PC-3 (cell line): ENCODE measurements around the gene HAGHL. TPM values are rescaled to one million over a fixed set of nuclear protein-coding genes. Genes with fewer than 3 reads are reported as not detected.

Experiments
- ATAC-seq: fragments of 200-7000 bp; cut with Tn5 transposase; 2 replicates; pipeline ENCODE4 v1.9.1; 2020; ENCODE audit warnings: mild to moderate bottlenecking, moderate library complexity
- BruUV-seq: library from RNA; stranded (reverse); fragments of 400-500 nt; replicated peaks from 2 replicates; lab custom pipeline; 2021; lab: Mats Ljungman, UMichigan
- CTCF ChIA-PET: fragments of 300-600 bp; sonication (Branson Sonifier 250); formaldehyde crosslinking; loops from one replicate; lab custom pipeline; 2022; ENCODE audit warnings: antibody characterized with exemption; lab: Charles Lee
- POLR2A ChIA-PET: fragments of 300-600 bp; sonication (Branson Sonifier 250); formaldehyde crosslinking; loops from one replicate; lab custom pipeline; 2022; ENCODE audit warnings: antibody characterized with exemption; ENCODE audit not compliant: unreplicated experiment; lab: Charles Lee
- DNase-seq: peaks from one replicate; pipeline ENCODE4 v3.0.0-alpha.2; 2015
- H2AFZ ChIP-seq: fragments of 300-600 bp; sonication (generic); 2 replicates; pipeline ENCODE4 v1.6.0; 2016; ENCODE audit warnings: antibody characterized with exemption, low read length
- H3F3A ChIP-seq: fragments of 300-600 bp; sonication (generic); one replicate; pipeline ENCODE4 v1.6.0; 2017; ENCODE audit warnings: antibody characterized with exemption, low read length, control low read depth, mild to moderate bottlenecking; ENCODE audit not compliant: unreplicated experiment
- H3K27ac ChIP-seq: fragments of 300-600 bp; sonication (generic); 2 replicates; pipeline ENCODE4 v1.5.1; 2016; ENCODE audit warnings: mild to moderate bottlenecking, low read length
- H3K27me3 ChIP-seq: fragments of 300-600 bp; sonication (generic); 2 replicates; pipeline ENCODE4 v1.6.1; 2016; ENCODE audit warnings: low read length, mixed read lengths
- H3K36me3 ChIP-seq: fragments of 300-600 bp; sonication (generic); 2 replicates; pipeline ENCODE4 v1.6.1; 2016; ENCODE audit warnings: low read depth, mixed run types, low read length, mixed read lengths
- H3K4me1 ChIP-seq: fragments of 300-600 bp; sonication (generic); 2 replicates; pipeline ENCODE4 v1.5.1; 2016; ENCODE audit warnings: low read length; ENCODE audit not compliant: insufficient read depth
- H3K4me2 ChIP-seq: fragments of 300-600 bp; sonication (generic); 2 replicates; pipeline ENCODE4 v1.6.0; 2016; ENCODE audit warnings: low read length
- H3K4me3 ChIP-seq: fragments of 300-600 bp; sonication (generic); 2 replicates; pipeline ENCODE4 v1.5.1; 2016; ENCODE audit warnings: mild to moderate bottlenecking, low read length, mixed read lengths
- H3K79me2 ChIP-seq: fragments of 300-600 bp; sonication (generic); 2 replicates; pipeline ENCODE4 v1.6.1; 2017; ENCODE audit warnings: low read length, mixed read lengths
- H3K9ac ChIP-seq: fragments of 300-600 bp; sonication (generic); 2 replicates; pipeline ENCODE4 v1.6.0; 2016; ENCODE audit warnings: mild to moderate bottlenecking, low read length
- H3K9me2 ChIP-seq: fragments of 300-600 bp; sonication (generic); replicated peaks from 2 replicates; pipeline ENCODE4 v1.6.1; 2016; ENCODE audit warnings: mixed run types, low read length, mixed read lengths
- H3K9me3 ChIP-seq: fragments of 300-600 bp; sonication (generic); 2 replicates; pipeline ENCODE4 v1.6.1; 2016; ENCODE audit warnings: low read length, mixed read lengths
- H4K20me1 ChIP-seq: fragments of 300-600 bp; sonication (generic); 2 replicates; pipeline ENCODE4 v1.6.1; 2016; ENCODE audit warnings: low read length, mixed read lengths
- EZH2 ChIP-seq: fragments of 300-600 bp; sonication (generic); IDR thresholded peaks from one replicate; pipeline ENCODE4 v1.6.1; 2017; ENCODE audit warnings: antibody characterized with exemption, mild to moderate bottlenecking, low read length; ENCODE audit not compliant: unreplicated experiment
- EZH2phosphoT487 ChIP-seq: fragments of 300-600 bp; sonication (generic); IDR thresholded peaks from 2 replicates; pipeline ENCODE4 v1.6.1; 2018; ENCODE audit warnings: mild to moderate bottlenecking, antibody characterized with exemption, low read length, borderline replicate concordance
- intact Hi-C: fragments of 100-400 bp; cut with micrococcal nuclease; formaldehyde crosslinking; loops from 2 replicates; pipeline ENCODE4 v1.9.0; 2023
- total RNA-seq: library from RNA; depleted of rRNA; stranded (reverse); fragments of >200 nt; gene quantifications from 2 replicates; pipeline ENCODE4 v1.2.3, GENCODE V29; 2014
- TF ChIP-seq, protein P1 (sequence below): fragments of 300-600 bp; sonication (generic); conservative IDR thresholded peaks from 2 replicates; pipeline ENCODE4 v1.5.1; 2017; ENCODE audit warnings: antibody characterized with exemption, low read depth, mild to moderate bottlenecking, low read length

HAGHL gene
- total RNA-seq, 1 experiment from 2014 or later = 16.4 TPM

- ChIA-PET CTCF (no interaction called here), POLR2A (no interaction called here)
- Histone ChIP-seq H3K27ac (no peak overlapping the region), H2AFZ (no peak overlapping the region), H3K27me3 (no peaks in the 10 kb centered on the region), H3K4me2 (no peak overlapping the region), H3K79me2 (no peaks in the 10 kb centered on the region), H3K4me3 (no peak overlapping the region), H3K9ac (no peak overlapping the region), H4K20me1 (no peaks in the 10 kb centered on the region), H3K9me2 (no peaks in the 10 kb centered on the region), H3K9me3 (no peaks in the 10 kb centered on the region), H3K4me1 (peaks cover 13% of the 10 kb centered on the region), H3F3A (no peaks in the 10 kb centered on the region), H3K36me3 (no peaks in the 10 kb centered on the region)
- intact Hi-C loops = no loop called here
- BruUV-seq = no TSS peak
- ATAC-seq (no peak), DNase-seq (no peak)
- TF ChIP-seq, protein P1, sequence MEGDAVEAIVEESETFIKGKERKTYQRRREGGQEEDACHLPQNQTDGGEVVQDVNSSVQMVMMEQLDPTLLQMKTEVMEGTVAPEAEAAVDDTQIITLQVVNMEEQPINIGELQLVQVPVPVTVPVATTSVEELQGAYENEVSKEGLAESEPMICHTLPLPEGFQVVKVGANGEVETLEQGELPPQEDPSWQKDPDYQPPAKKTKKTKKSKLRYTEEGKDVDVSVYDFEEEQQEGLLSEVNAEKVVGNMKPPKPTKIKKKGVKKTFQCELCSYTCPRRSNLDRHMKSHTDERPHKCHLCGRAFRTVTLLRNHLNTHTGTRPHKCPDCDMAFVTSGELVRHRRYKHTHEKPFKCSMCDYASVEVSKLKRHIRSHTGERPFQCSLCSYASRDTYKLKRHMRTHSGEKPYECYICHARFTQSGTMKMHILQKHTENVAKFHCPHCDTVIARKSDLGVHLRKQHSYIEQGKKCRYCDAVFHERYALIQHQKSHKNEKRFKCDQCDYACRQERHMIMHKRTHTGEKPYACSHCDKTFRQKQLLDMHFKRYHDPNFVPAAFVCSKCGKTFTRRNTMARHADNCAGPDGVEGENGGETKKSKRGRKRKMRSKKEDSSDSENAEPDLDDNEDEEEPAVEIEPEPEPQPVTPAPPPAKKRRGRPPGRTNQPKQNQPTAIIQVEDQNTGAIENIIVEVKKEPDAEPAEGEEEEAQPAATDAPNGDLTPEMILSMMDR = no peak
- TF ChIP-seq EZH2 (no peak), EZH2phosphoT487 (no peak)
Measured at GRCh38 chr16:762595-763268, 35.8 kb downstream of the HAGHL start.

DNA sequence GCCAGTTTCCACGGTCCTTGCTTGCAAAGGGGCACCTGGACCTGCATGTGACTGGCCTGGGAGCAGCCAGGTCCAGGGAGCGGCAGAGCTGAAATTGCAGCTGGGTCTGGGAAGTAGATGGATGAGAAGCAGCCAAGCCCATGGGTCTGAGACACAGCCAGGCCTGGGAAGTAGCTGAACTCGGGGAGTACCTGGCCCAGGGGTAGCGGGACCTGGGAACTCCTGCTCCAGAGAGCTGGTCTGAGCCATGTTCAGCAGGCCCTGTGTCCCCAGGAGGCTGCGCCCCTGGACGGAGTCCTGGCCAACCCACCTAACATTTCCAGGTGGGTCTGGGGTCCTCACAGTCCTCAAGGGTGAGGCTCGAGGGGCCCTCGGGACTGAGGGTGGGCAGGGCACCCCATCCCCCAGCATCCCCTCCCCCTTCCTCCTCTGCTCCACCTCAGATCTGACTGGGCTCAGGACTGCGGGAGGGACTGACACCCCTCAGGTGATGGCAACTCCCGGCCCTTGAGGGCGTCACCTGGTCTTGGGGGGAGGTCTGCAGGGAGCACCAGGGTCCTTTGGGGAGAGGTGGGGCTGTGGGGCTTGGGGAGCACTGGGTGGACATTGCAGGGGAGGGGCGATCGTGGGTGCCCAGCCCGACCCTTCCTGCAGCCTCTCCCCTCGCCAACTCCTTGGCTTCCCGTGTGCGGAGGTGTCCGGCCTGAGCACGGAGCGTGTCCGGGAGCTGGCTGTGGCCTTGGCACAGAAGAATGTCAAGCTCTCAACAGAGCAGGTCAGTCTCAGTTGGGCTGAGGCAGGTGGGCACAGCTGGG is 36.7 kb downstream of the HAGHL start:
- Histone ChIP-seq H3K9me3 (no peaks in the 10 kb centered on the region), H3K4me3 (no peak overlapping the region), H2AFZ (no peak overlapping the region), H3K9ac (no peak overlapping the region), H3K27ac (no peak overlapping the region), H4K20me1 (no peaks in the 10 kb centered on the region), H3K36me3 (no peaks in the 10 kb centered on the region), H3K27me3 (no peaks in the 10 kb centered on the region), H3K4me2 (no peak overlapping the region), H3K79me2 (no peaks in the 10 kb centered on the region), H3K4me1 (peaks cover 13% of the 10 kb centered on the region), H3K9me2 (no peaks in the 10 kb centered on the region), H3F3A (no peaks in the 10 kb centered on the region)
- ATAC-seq (peak; percentile 14; the same call in 1 of the 2 replicates), DNase-seq (no peak)
- TF ChIP-seq, protein P1 = no peak
- TF ChIP-seq EZH2phosphoT487 (no peak), EZH2 (no peak)
- intact Hi-C loops = no loop called here
- BruUV-seq = no TSS peak
- ChIA-PET CTCF (no interaction called here), POLR2A (no interaction called here)

GRCh38 chr16:764184-764750 is 37.4 kb downstream of the HAGHL start:
- H3K4me2 ChIP-seq = no peak overlapping the region
- no peak for ATAC-seq
- H3K36me3 ChIP-seq = no peaks in the 10 kb centered on the region
- no peak for DNase-seq
- intact Hi-C loops = no loop called here
- no peak overlapping the region for H3K27ac ChIP-seq
- H3K4me1 ChIP-seq = peaks cover 13% of the 10 kb centered on the region
- H3K27me3 ChIP-seq = no peaks in the 10 kb centered on the region
- ChIA-PET CTCF (no interaction called here), POLR2A (no interaction called here)
- no peaks in the 10 kb centered on the region for H3K9me2 ChIP-seq
- no peaks in the 10 kb centered on the region for H3K79me2 ChIP-seq
- no peak overlapping the region for H3K9ac ChIP-seq
- no peak overlapping the region for H2AFZ ChIP-seq
- BruUV-seq = no TSS peak
- no peaks in the 10 kb centered on the region for H3K9me3 ChIP-seq
- H4K20me1 ChIP-seq = no peaks in the 10 kb centered on the region
- no peaks in the 10 kb centered on the region for H3F3A ChIP-seq
- TF ChIP-seq EZH2 = no peak
- TF ChIP-seq EZH2phosphoT487 = no peak
- TF ChIP-seq, protein P1 = no peak
- no peak overlapping the region for H3K4me3 ChIP-seq
